HL-60 (cell line): ENCODE measurements around the gene MICU1.
A peak's percentile ranks its signal among the peaks of the same experiment; 100 is the strongest.

ENCODE experiments used
- DNase-seq, 2 experiments: peaks; one replicate each; pipeline ENCODE4 v3.0.0-alpha.2; 2010 to 2020; ENCODE audit warnings: low read depth in 1 of 2, low spot score in 1 of 2
- H3K27ac ChIP-seq: fragments of 250-450 bp; sonication (Bioruptor Pico); replicated peaks from 2 replicates; pipeline ENCODE4 v1.5.1; 2020; ENCODE audit warnings: mild to moderate bottlenecking, moderate library complexity
- H3K27me3 ChIP-seq: fragments of 250-450 bp; sonication (Bioruptor Pico); 2 replicates; pipeline ENCODE4 v1.5.1; 2021; ENCODE audit warnings: mild to moderate bottlenecking, moderate library complexity; ENCODE audit not compliant: insufficient read depth, poor library complexity, severe bottlenecking
- H3K4me3 ChIP-seq: replicated peaks from 2 replicates; pipeline ENCODE4 v1.5.1; 2011; ENCODE audit warnings: mild to moderate bottlenecking, control low read depth, low read length; ENCODE audit not compliant: insufficient read depth
- CTCF ChIP-seq: IDR thresholded peaks from one replicate; pipeline ENCODE4 v1.5.1; 2011; ENCODE audit warnings: low read length, control low read depth, inconsistent platforms; ENCODE audit not compliant: insufficient read depth
- GABPA ChIP-seq: IDR thresholded peaks from 2 replicates; pipeline ENCODE4 v1.6.1; 2012; ENCODE audit warnings: low read depth
- POLR2AphosphoS5 ChIP-seq: IDR thresholded peaks from 2 replicates; pipeline ENCODE4 v1.6.1; 2012; ENCODE audit warnings: low read depth
- REST ChIP-seq: IDR thresholded peaks from 2 replicates; pipeline ENCODE4 v1.6.1; 2012; ENCODE audit warnings: low read depth; ENCODE audit not compliant: insufficient replicate concordance
- SPI1 ChIP-seq: IDR thresholded peaks from 2 replicates; pipeline ENCODE4 v1.6.1; 2012; ENCODE audit warnings: low read depth, mild to moderate bottlenecking, borderline replicate concordance

Gene MICU1

GRCh38 chr10:72539137-72539536 lies 86.7 kb downstream of the MICU1 start:
- Histone ChIP-seq H3K27ac (peak overlapping the region; percentile 9; the same call in 1 of the 2 replicates), H3K4me3 (no peak overlapping the region), H3K27me3 (no peaks in the 10 kb centered on the region)
- DNase-seq = no peak
- TF ChIP-seq GABPA = no peak
- no peak for TF ChIP-seq CTCF
- no peak for TF ChIP-seq REST
- no peak for TF ChIP-seq POLR2AphosphoS5
- no peak for TF ChIP-seq SPI1

GRCh38 chr10:72525689-72526088 lies 100.2 kb downstream of the MICU1 start:
- TF ChIP-seq CTCF (no peak), GABPA (no peak), POLR2AphosphoS5 (no peak), SPI1 (no peak), REST (no peak)

GRCh38 chr10:72525277-72525676 lies 100.6 kb downstream of the MICU1 start:
- no peak overlapping the region for H3K4me3 ChIP-seq
- no peak for DNase-seq
- no peaks in the 10 kb centered on the region for H3K27me3 ChIP-seq
- no peak for TF ChIP-seq GABPA
- TF ChIP-seq SPI1 = no peak
- no peak for TF ChIP-seq POLR2AphosphoS5
- no peak overlapping the region for H3K27ac ChIP-seq

More at GRCh38 chr10:72525689-72526088, 100.2 kb downstream of the MICU1 start:
- Histone ChIP-seq H3K27ac (no peak overlapping the region), H3K27me3 (no peaks in the 10 kb centered on the region), H3K4me3 (no peak overlapping the region)
- no peak for DNase-seq

- Histone ChIP-seq H3K27ac (peak overlapping the region; percentile 6; the same call in 1 of the 2 replicates), H3K27me3 (no peaks in the 10 kb centered on the region), H3K4me3 (no peak overlapping the region)
- no peak for DNase-seq
- TF ChIP-seq POLR2AphosphoS5 = no peak
- no peak for TF ChIP-seq SPI1
- TF ChIP-seq GABPA = no peak
- TF ChIP-seq REST = no peak
- TF ChIP-seq CTCF = no peak
These were observed 101.4 kb downstream of the MICU1 start for GRCh38 chr10:72524489-72524888.
